Measurements from ENCODE around the gene WIPI1. TPM values are rescaled to one million over a fixed set of nuclear protein-coding genes. Genes with fewer than 3 reads are reported as not detected.
"Not testable (repeated sequence)": the region's sequence is repeated elsewhere in the genome, so short reads cannot be mapped to it uniquely, and the experiment has no call there.

Gene WIPI1
- total RNA-seq, 1 donor, result 190 TPM

GRCh38 chr17:68498479-68499326, 41.4 kb upstream of the WIPI1 start:
- Histone ChIP-seq H3K4me1 (ENCODE audit: insufficient read depth, low read length) (peaks cover 8% of the 10 kb centered on the region), H3K9me3 (ENCODE audit: low read depth, low read length) (no peaks in the 10 kb centered on the region), H4K20me1 (ENCODE audit: insufficient read depth, low read length) (no peaks in the 10 kb centered on the region), H3K27me3 (ENCODE audit: insufficient read depth, low read length) (peaks cover 3% of the 10 kb centered on the region), H3K4me2 (ENCODE audit: insufficient read depth, low read length) (peak overlapping the region; percentile 37), H3K4me3 (ENCODE audit: insufficient read depth, low read length) (no peak overlapping the region), H3K27ac (ENCODE audit: low read depth, low read length) (no peak overlapping the region), H3K36me3 (ENCODE audit: insufficient read depth, low read length) (no peaks in the 10 kb centered on the region), H3K79me2 (ENCODE audit: insufficient read depth, low read length) (no peaks in the 10 kb centered on the region), H2AFZ (ENCODE audit: low read length) (no peak overlapping the region)
- no peak for TF ChIP-seq CTCF (IDR thresholded peaks at IDR 0.05; ENCODE audit: extremely low read depth, low read depth, low read length)
- DNase-seq (ENCODE audit: insufficient read length, low spot score, missing footprints), result no peak

GRCh38 chr17:68497885-68498319, 40.6 kb upstream of the WIPI1 start:
- H3K79me2 ChIP-seq (ENCODE audit: insufficient read depth, low read length), result no peaks in the 10 kb centered on the region
- H3K4me2 ChIP-seq (ENCODE audit: insufficient read depth, low read length), result peak overlapping the region; percentile 37

GRCh38 chr17:68495081-68495480, 37.8 kb upstream of the WIPI1 start:
- Histone ChIP-seq H3K4me2 (ENCODE audit: insufficient read depth, low read length) (no peak overlapping the region), H2AFZ (ENCODE audit: low read length) (no peak overlapping the region), H3K36me3 (ENCODE audit: insufficient read depth, low read length) (no peaks in the 10 kb centered on the region), H3K27me3 (ENCODE audit: insufficient read depth, low read length) (peaks cover 2% of the 10 kb centered on the region), H3K9me3 (ENCODE audit: low read depth, low read length) (no peaks in the 10 kb centered on the region), H4K20me1 (ENCODE audit: insufficient read depth, low read length) (no peaks in the 10 kb centered on the region), H3K4me1 (ENCODE audit: insufficient read depth, low read length) (peaks cover 8% of the 10 kb centered on the region), H3K4me3 (ENCODE audit: insufficient read depth, low read length) (no peak overlapping the region), H3K79me2 (ENCODE audit: insufficient read depth, low read length) (no peaks in the 10 kb centered on the region), H3K27ac (ENCODE audit: low read depth, low read length) (no peak overlapping the region)
- no peak for TF ChIP-seq CTCF (IDR thresholded peaks at IDR 0.05; ENCODE audit: extremely low read depth, low read depth, low read length)
- DNase-seq (ENCODE audit: insufficient read length, low spot score, missing footprints), result no peak

More at GRCh38 chr17:68497885-68498319, 40.6 kb upstream of the WIPI1 start:
- H2AFZ ChIP-seq (ENCODE audit: low read length), result no peak overlapping the region
- no peak overlapping the region for H3K27ac ChIP-seq (ENCODE audit: low read depth, low read length)
- H3K27me3 ChIP-seq (ENCODE audit: insufficient read depth, low read length), result peaks cover 3% of the 10 kb centered on the region
- H3K4me3 ChIP-seq (ENCODE audit: insufficient read depth, low read length), result no peak overlapping the region
- no peak for TF ChIP-seq CTCF (IDR thresholded peaks at IDR 0.05; ENCODE audit: extremely low read depth, low read depth, low read length)
- H3K36me3 ChIP-seq (ENCODE audit: insufficient read depth, low read length), result no peaks in the 10 kb centered on the region
- peaks cover 8% of the 10 kb centered on the region for H3K4me1 ChIP-seq (ENCODE audit: insufficient read depth, low read length)
- no peak for DNase-seq (ENCODE audit: insufficient read length, low spot score, missing footprints)
- no peaks in the 10 kb centered on the region for H4K20me1 ChIP-seq (ENCODE audit: insufficient read depth, low read length)
- no peaks in the 10 kb centered on the region for H3K9me3 ChIP-seq (ENCODE audit: low read depth, low read length)

- H3K9me3 ChIP-seq (ENCODE audit: low read depth, low read length); H3K4me1 ChIP-seq (ENCODE audit: insufficient read depth, low read length); H3K79me2 ChIP-seq (ENCODE audit: insufficient read depth, low read length); DNase-seq (ENCODE audit: insufficient read length, low spot score, missing footprints); H4K20me1 ChIP-seq (ENCODE audit: insufficient read depth, low read length); H3K27me3 ChIP-seq (ENCODE audit: insufficient read depth, low read length); H2AFZ ChIP-seq (ENCODE audit: low read length); H3K36me3 ChIP-seq (ENCODE audit: insufficient read depth, low read length); H3K4me2 ChIP-seq (ENCODE audit: insufficient read depth, low read length); H3K4me3 ChIP-seq (ENCODE audit: insufficient read depth, low read length); H3K27ac ChIP-seq (ENCODE audit: low read depth, low read length): not testable (repeated sequence)
Measured at GRCh38 chr17:68492394-68493054, 35.2 kb upstream of the WIPI1 start.
